OCI-LY7 (cell line): ENCODE measurements around the gene DENND5B. TPM values are rescaled to one million over a fixed set of nuclear protein-coding genes. Genes with fewer than 3 reads are reported as not detected.

Experiments
- BruUV-seq: library from RNA; stranded (reverse); fragments of 400-500 nt; replicated peaks from 2 replicates; lab custom pipeline; 2021; lab: Mats Ljungman, UMichigan
- CTCF ChIA-PET: fragments of 300-600 bp; sonication (Branson Sonifier 250); formaldehyde crosslinking; loops from one replicate; lab custom pipeline; 2022; ENCODE audit warnings: antibody characterized with exemption; ENCODE audit not compliant: unreplicated experiment; lab: Charles Lee
- POLR2A ChIA-PET: fragments of 300-600 bp; sonication (Branson Sonifier 250); formaldehyde crosslinking; loops from one replicate; lab custom pipeline; 2022; ENCODE audit warnings: antibody characterized with exemption; lab: Charles Lee
- DNase-seq: peaks from one replicate; pipeline ENCODE4 v3.0.0-alpha.2; 2015; ENCODE audit warnings: low spot score
- H2AFZ ChIP-seq: fragments of 200-600 bp; sonication (generic), shearing (Covaris generic); 2 replicates; pipeline ENCODE4 v1.6.1; 2014; ENCODE audit warnings: mild to moderate bottlenecking, antibody characterized with exemption, low read length, moderate library complexity
- H3K27ac ChIP-seq: fragments of 200-600 bp; sonication (generic); 2 replicates; pipeline ENCODE4 v1.5.1; 2014; ENCODE audit warnings: mixed run types, low read depth, mild to moderate bottlenecking, moderate library complexity, low read length, inconsistent platforms; ENCODE audit not compliant: poor library complexity, severe bottlenecking
- H3K36me3 ChIP-seq: fragments of 200-600 bp; sonication (generic); 2 replicates; pipeline ENCODE4 v1.6.1; 2014; ENCODE audit warnings: mild to moderate bottlenecking, antibody characterized with exemption, low read length, moderate library complexity, mixed read lengths; ENCODE audit not compliant: insufficient read depth
- H3K4me1 ChIP-seq: fragments of 200-600 bp; sonication (generic); 2 replicates; pipeline ENCODE4 v1.5.1; 2014; ENCODE audit warnings: mild to moderate bottlenecking, low read length; ENCODE audit not compliant: insufficient read depth, poor library complexity, severe bottlenecking
- H3K4me2 ChIP-seq: fragments of 200-600 bp; sonication (generic); 2 replicates; pipeline ENCODE4 v1.6.1; 2014; ENCODE audit warnings: mild to moderate bottlenecking, low read length
- H3K4me3 ChIP-seq: fragments of 200-600 bp; sonication (generic); 2 replicates; pipeline ENCODE4 v1.5.1; 2014; ENCODE audit warnings: mild to moderate bottlenecking, low read depth, low read length; ENCODE audit not compliant: poor library complexity, severe bottlenecking
- H3K79me2 ChIP-seq: fragments of 200-600 bp; sonication (generic); 2 replicates; pipeline ENCODE4 v1.6.1; 2016; ENCODE audit warnings: low read depth, mild to moderate bottlenecking, low read length, moderate library complexity, mixed read lengths; ENCODE audit not compliant: insufficient read depth
- H3K9me2 ChIP-seq: fragments of 200-600 bp; sonication (generic); 2 replicates; pipeline ENCODE4 v1.6.1; 2016; ENCODE audit warnings: mild to moderate bottlenecking, low read length, mixed read lengths; ENCODE audit not compliant: insufficient read depth
- H3K9me3 ChIP-seq: fragments of 200-600 bp; sonication (generic); 2 replicates; pipeline ENCODE4 v1.6.1; 2014; ENCODE audit warnings: mild to moderate bottlenecking, mixed run types, low read length, mixed read lengths
- H4K20me1 ChIP-seq: fragments of 200-600 bp; sonication (generic); 2 replicates; pipeline ENCODE4 v1.6.1; 2014; ENCODE audit warnings: mild to moderate bottlenecking, antibody characterized with exemption, low read length, moderate library complexity, mixed read lengths; ENCODE audit not compliant: insufficient read depth
- CTCF ChIP-seq: fragments of 200-600 bp; sonication (generic); conservative IDR thresholded peaks from 2 replicates; pipeline ENCODE4 v1.5.1; 2014; ENCODE audit warnings: mild to moderate bottlenecking, antibody characterized with exemption, low read length, moderate library complexity, mixed read lengths
- EZH2phosphoT487 ChIP-seq: fragments of 200-600 bp; sonication (generic); IDR thresholded peaks from 2 replicates; pipeline ENCODE4 v1.6.1; 2018; ENCODE audit warnings: low read depth, borderline replicate concordance, mild to moderate bottlenecking, mixed run types, antibody characterized with exemption, low read length, moderate library complexity, mixed read lengths
- intact Hi-C: fragments of 100-400 bp; cut with micrococcal nuclease; formaldehyde crosslinking; loops from one replicate; pipeline ENCODE4 v1.10.0; 2022; ENCODE audit not compliant: unreplicated experiment
- total RNA-seq, 2 experiments: library from RNA; depleted of rRNA in 1 of 2; stranded (reverse); fragments of >200 nt in 1 of 2; shearing (Covaris generic) in 1 of 2; gene quantifications; 2 replicates each; pipeline ENCODE4 v1.2.3, GENCODE V29; 2014 to 2022

Gene DENND5B
- total RNA-seq, 2 experiments from 2014 or later = 23.1 to 38.9 TPM

- no peak overlapping the region for H3K27ac ChIP-seq
- no peak for TF ChIP-seq EZH2phosphoT487
- no peak for TF ChIP-seq CTCF
- no peaks in the 10 kb centered on the region for H3K79me2 ChIP-seq
- no peaks in the 10 kb centered on the region for H3K9me2 ChIP-seq
- no peaks in the 10 kb centered on the region for H4K20me1 ChIP-seq
- no peak for DNase-seq
- H2AFZ ChIP-seq = no peak overlapping the region
- intact Hi-C loops = no loop called here
- H3K4me2 ChIP-seq = no peak overlapping the region
- peaks cover 16% of the 10 kb centered on the region for H3K4me1 ChIP-seq
- no peak overlapping the region for H3K4me3 ChIP-seq
- no peaks in the 10 kb centered on the region for H3K36me3 ChIP-seq
- POLR2A ChIA-PET = interaction anchor here (0.8 kb wide), 1 partner anchor 651 kb away, joined by 4 read pairs; no protein-coding TSS in a partner anchor
- no peaks in the 10 kb centered on the region for H3K9me3 ChIP-seq
- CTCF ChIA-PET = no interaction called here
- no TSS peak for BruUV-seq
Measured at GRCh38 chr12:31626270-31626995, 35.5 kb upstream of the DENND5B start.

GRCh38 chr12:31622038-31622437 is 31.1 kb upstream of the DENND5B start:
- H3K27ac ChIP-seq = no peak overlapping the region
- H3K4me1 ChIP-seq = no peaks in the 10 kb centered on the region
- no peak overlapping the region for H3K4me3 ChIP-seq
- CTCF ChIA-PET = no interaction called here
- no peaks in the 10 kb centered on the region for H3K9me2 ChIP-seq
- DNase-seq = no peak
- no peaks in the 10 kb centered on the region for H4K20me1 ChIP-seq
- H3K9me3 ChIP-seq = no peaks in the 10 kb centered on the region
- BruUV-seq = no TSS peak
- no peak for TF ChIP-seq EZH2phosphoT487
- no peak for TF ChIP-seq CTCF
- H2AFZ ChIP-seq = no peak overlapping the region
- POLR2A ChIA-PET = interaction anchor here (1.0 to 1.5 kb wide), 2 partner anchors 10 to 21 kb away, joined by 3 read pairs; no protein-coding TSS in a partner anchor
- intact Hi-C loops = no loop called here
- no peaks in the 10 kb centered on the region for H3K36me3 ChIP-seq
- no peaks in the 10 kb centered on the region for H3K79me2 ChIP-seq
- H3K4me2 ChIP-seq = no peak overlapping the region

- Histone ChIP-seq H3K9me3 (no peaks in the 10 kb centered on the region), H3K9me2 (no peaks in the 10 kb centered on the region), H3K79me2 (no peaks in the 10 kb centered on the region), H3K27ac (no peak overlapping the region), H3K36me3 (no peaks in the 10 kb centered on the region), H3K4me3 (no peak overlapping the region), H3K4me2 (no peak overlapping the region), H2AFZ (no peak overlapping the region), H3K4me1 (no peaks in the 10 kb centered on the region), H4K20me1 (no peaks in the 10 kb centered on the region)
- no TSS peak for BruUV-seq
- CTCF ChIA-PET = no interaction called here
- intact Hi-C loops = no loop called here
- no peak for DNase-seq
- POLR2A ChIA-PET = interaction anchor here (1.5 kb wide), 1 partner anchor 12 kb away, joined by 3 read pairs; no protein-coding TSS in a partner anchor
- TF ChIP-seq CTCF (no peak), EZH2phosphoT487 (no peak)
Measured at GRCh38 chr12:31620311-31620710, 29.4 kb upstream of the DENND5B start.
